GM12878 (cell line): ENCODE results near the gene EPHA7. TPM values are rescaled to one million over a fixed set of nuclear protein-coding genes. Genes with fewer than 3 reads are reported as not detected.

Experiments used
- ATAC-seq: fragments of 200-7000 bp; cut with Tn5 transposase; 3 replicates; pipeline ENCODE4 v1.9.1; 2020; ENCODE audit warnings: mild to moderate bottlenecking, moderate library complexity
- BruUV-seq: library from RNA; stranded (reverse); fragments of 400-500 nt; replicated peaks from 2 replicates; lab custom pipeline; 2021; lab: Mats Ljungman, UMichigan
- CTCF ChIA-PET: fragments of 300-600 bp; sonication (Branson Sonifier 250); formaldehyde crosslinking; extraction: SDS; loops from one replicate; lab custom pipeline; 2021; ENCODE audit warnings: inconsistent platforms; lab: Yijun Ruan, JAX
- POLR2A ChIA-PET: fragments of 350-600 bp; formaldehyde crosslinking; extraction: SDS; loops from one replicate; lab custom pipeline; 2021; ENCODE audit warnings: inconsistent platforms; lab: Charles Lee
- RAD21 ChIA-PET: fragments of 300-600 bp; sonication (Branson Sonifier 250); formaldehyde crosslinking; loops from one replicate; lab custom pipeline; 2023; ENCODE audit warnings: antibody characterized with exemption; ENCODE audit not compliant: unreplicated experiment; lab: Charles Lee
- SMC1A ChIA-PET: fragments of 300-600 bp; sonication (Branson Sonifier 250); formaldehyde crosslinking; loops from one replicate; lab custom pipeline; 2023; ENCODE audit not compliant: unreplicated experiment, uncharacterized antibody; lab: Charles Lee
- DNase-seq: peaks from one replicate; pipeline ENCODE4 v3.0.0-alpha.2; 2011; ENCODE audit warnings: low read depth, low spot score
- FAIRE-seq: peaks from 3 replicates; lab custom pipeline; 2011; peaks lifted over from hg19 to GRCh38; lab: Jason Lieb, UNC
- H2AFZ ChIP-seq: 2 replicates; pipeline ENCODE4 v1.6.0; 2011; ENCODE audit warnings: low read depth, low read length, control low read depth; ENCODE audit not compliant: control insufficient read depth
- H3K27ac ChIP-seq: 2 replicates; pipeline ENCODE4 v1.5.1; 2011; ENCODE audit warnings: control low read depth; ENCODE audit not compliant: control insufficient read depth, insufficient read depth
- H3K27me3 ChIP-seq, 2 experiments: replicated peaks in 1 of 2; 2 replicates each; pipeline versions ENCODE4 v1.6.0 to v1.6.1; 2011; ENCODE audit warnings: low read length in 1 of 2; ENCODE audit not compliant: control insufficient read depth in 2 of 2, insufficient read depth in 2 of 2
- H3K36me3 ChIP-seq, 2 experiments: 2 replicates each; pipeline ENCODE4 v1.5.1; 2011; ENCODE audit warnings: low read length in 1 of 2; ENCODE audit not compliant: control insufficient read depth in 2 of 2, insufficient read depth in 2 of 2
- H3K4me1 ChIP-seq: 2 replicates; pipeline ENCODE4 v1.6.1; 2011; ENCODE audit warnings: mild to moderate bottlenecking, low read length, moderate library complexity, mixed read lengths; ENCODE audit not compliant: control insufficient read depth, insufficient read depth
- H3K4me2 ChIP-seq: 2 replicates; pipeline ENCODE4 v1.6.0; 2011; ENCODE audit warnings: control low read depth; ENCODE audit not compliant: control insufficient read depth, insufficient read depth
- H3K4me3 ChIP-seq: fragments of 200-600 bp; sonication (generic); 2 replicates; pipeline ENCODE4 v1.5.1; 2016
- H3K79me2 ChIP-seq: 2 replicates; pipeline ENCODE4 v1.6.0; 2011; ENCODE audit warnings: low read length; ENCODE audit not compliant: control insufficient read depth, insufficient read depth
- H3K9ac ChIP-seq: 2 replicates; pipeline ENCODE4 v1.8.0; 2011; ENCODE audit warnings: low read length, control low read depth, mixed read lengths; ENCODE audit not compliant: control insufficient read depth, insufficient read depth
- H3K9me3 ChIP-seq: replicated peaks from 3 replicates; pipeline ENCODE4 v1.5.1; 2011; ENCODE audit warnings: mild to moderate bottlenecking, low read length; ENCODE audit not compliant: control insufficient read depth, insufficient read depth
- H4K20me1 ChIP-seq: 2 replicates; pipeline ENCODE4 v1.6.0; 2011; ENCODE audit not compliant: control insufficient read depth, insufficient read depth
- BCL11A ChIP-seq: IDR thresholded peaks from 2 replicates; pipeline ENCODE4 v1.6.1; 2011; ENCODE audit warnings: low read depth, low read length
- CEBPB ChIP-seq, 2 experiments: fragments of 150-350 bp in 1 of 2; IDR thresholded peaks; 2 replicates each; pipeline ENCODE4 v1.6.1; 2012 to 2014; ENCODE audit warnings: low read depth in 2 of 2, low read length in 2 of 2, borderline replicate concordance in 1 of 2, inconsistent platforms in 1 of 2
- CREM ChIP-seq: IDR thresholded peaks from 2 replicates; pipeline ENCODE4 v1.6.1; 2014; ENCODE audit warnings: antibody characterized with exemption, low read depth
- CTCF ChIP-seq, 3 experiments: IDR thresholded peaks in 2 of 3; conservative IDR thresholded peaks in 1 of 3; 2 replicates each; pipeline ENCODE4 v1.5.1; 2011; ENCODE audit warnings: low read depth in 3 of 3, low read length in 3 of 3, mild to moderate bottlenecking in 3 of 3, control low read depth in 2 of 3, moderate library complexity in 2 of 3, inconsistent platforms in 1 of 3, mixed read lengths in 1 of 3; ENCODE audit not compliant: control insufficient read depth in 2 of 3, insufficient read depth in 1 of 3; ENCODE audit errors: extremely low read depth in 1 of 3
- E2F4 ChIP-seq: IDR thresholded peaks from 2 replicates; pipeline ENCODE4 v1.6.1; 2012; ENCODE audit warnings: low read depth, low read length, improper control_type of control experiment
- EP300 ChIP-seq, 2 experiments: fragments of 150-350 bp in 1 of 2; IDR thresholded peaks; 2 replicates each; pipeline ENCODE4 v1.6.1; 2011 to 2012; ENCODE audit warnings: low read depth in 2 of 2, low read length in 2 of 2, borderline replicate concordance in 1 of 2, improper control_type of control experiment in 1 of 2, inconsistent platforms in 1 of 2; ENCODE audit not compliant: control insufficient read depth in 1 of 2
- ETV6 ChIP-seq, 2 experiments: fragments of 450-650 bp in 1 of 2; IDR thresholded peaks in 1 of 2; conservative IDR thresholded peaks in 1 of 2; 2 replicates each; pipeline ENCODE4 v1.6.1; 2014; ENCODE audit warnings: antibody characterized with exemption in 1 of 2, borderline replicate concordance in 1 of 2, low read depth in 1 of 2, mild to moderate bottlenecking in 1 of 2, moderate library complexity in 1 of 2
- FOXK2 ChIP-seq: fragments of 450-650 bp; IDR thresholded peaks from 2 replicates; pipeline ENCODE4 v1.6.1; 2017; ENCODE audit warnings: mild to moderate bottlenecking, moderate library complexity
- IKZF2 ChIP-seq, 2 experiments: fragments of 450-650 bp; IDR thresholded peaks; 2 replicates each; pipeline ENCODE4 v1.6.1; 2017; ENCODE audit warnings: mild to moderate bottlenecking in 2 of 2, moderate library complexity in 2 of 2
- IRF4 ChIP-seq: IDR thresholded peaks from 2 replicates; pipeline ENCODE4 v1.6.1; 2011; ENCODE audit warnings: low read depth, low read length
- MAX ChIP-seq: IDR thresholded peaks from 2 replicates; pipeline ENCODE4 v1.6.1; 2012; ENCODE audit warnings: low read depth, low read length, improper control_type of control experiment
- NR2F1 ChIP-seq: fragments of 450-650 bp; conservative IDR thresholded peaks from 2 replicates; pipeline ENCODE4 v1.6.1; 2017; ENCODE audit warnings: mild to moderate bottlenecking
- RB1 ChIP-seq: fragments of 450-650 bp; formaldehyde crosslinking; IDR thresholded peaks from 2 replicates; pipeline ENCODE4 v1.6.1; 2017; ENCODE audit warnings: mild to moderate bottlenecking, borderline replicate concordance
- TAF1 ChIP-seq: IDR thresholded peaks from 2 replicates; pipeline ENCODE4 v1.6.1; 2011; ENCODE audit warnings: mild to moderate bottlenecking, low read depth, low read length, borderline replicate concordance
- WGBS: methylation state at CpG from one replicate; pipeline ENCODE4 v1.1.6; 2016; ENCODE audit warnings: low lambda C conversion rate; ENCODE audit not compliant: insufficient replicate concordance, insufficient coverage; ENCODE audit errors: missing lambda C conversion rate; 5-methylcytosine and 5-hydroxymethylcytosine counted together
- in situ Hi-C: fragments of 300-500 bp; cut with MboI; formaldehyde crosslinking; loops from 9 replicates; pipeline ENCODE4 v1.14.3; 2018; ENCODE audit warnings: mixed read lengths
- intact Hi-C: fragments of 100-400 bp; cut with micrococcal nuclease; formaldehyde crosslinking; loops from one replicate; pipeline ENCODE4 v1.14.2; 2022; ENCODE audit not compliant: unreplicated experiment
- polyA plus RNA-seq, 11 experiments: library from polyadenylated mRNA; depleted of rRNA in 4 of 11; unstranded in 6 of 11; stranded (reverse) in 5 of 11; fragments of >200 nt; fragmentation: Nextera tagmentation in 4 of 11; fragmentation: Illumina TruSeq in 1 of 11; extraction: Ambion mirVana in 4 of 11; extraction: Trizol in 1 of 11; gene quantifications; 1 replicate in 1 of 11; 2 replicates in 10 of 11; pipeline versions ENCODE4 v1.2.1 to v1.2.3, GENCODE V29; 2011 to 2016; ENCODE audit warnings: inconsistent platforms in 2 of 11, missing spikeins in 2 of 11, low read depth in 1 of 11
- total RNA-seq, 4 experiments: library from RNA; depleted of rRNA in 3 of 4; stranded (reverse); fragments of >200 nt in 3 of 4; fragmentation: Illumina TruSeq in 1 of 4; extraction: Trizol in 1 of 4; gene quantifications; 2 replicates each; pipeline versions ENCODE4 v1.2.1 to v1.2.3, GENCODE V29; 2013 to 2021

EPHA7 gene
- total and polyA plus RNA-seq, 10 of the 15 experiments (the other 5 are each of a cell fraction or from before 2014, with no cell fraction given): not detected

- ATAC-seq (no peak), DNase-seq (no peak), FAIRE-seq (no peak)
- intact Hi-C loops: no loop called here
- BruUV-seq: no TSS peak
- Histone ChIP-seq H3K27me3 (no peaks in the 10 kb centered on the region), H3K27ac (no peak overlapping the region), H3K9ac (no peak overlapping the region), H3K9me3 (no peaks in the 10 kb centered on the region), H2AFZ (no peak overlapping the region), H3K4me2 (no peak overlapping the region), H3K36me3 (no peaks in the 10 kb centered on the region), H3K4me3 (no peak overlapping the region), H3K4me1 (no peaks in the 10 kb centered on the region), H4K20me1 (no peaks in the 10 kb centered on the region), H3K79me2 (no peaks in the 10 kb centered on the region)
- POLR2A ChIA-PET: no interaction called here
- TF ChIP-seq RB1 (no peak), CTCF (IDR thresholded peaks at IDR 0.05 in 2 of 3, conservative IDR thresholded peaks at IDR 0.05 in 1 of 3; ENCODE audit: control insufficient read depth in 2 of 3, extremely low read depth in 1 of 3, insufficient read depth in 1 of 3, low read depth in 3 of 3, low read length in 3 of 3) (no peak), IKZF2 (IDR thresholded peaks at IDR 0.05) (no peak)
- SMC1A ChIA-PET: interaction anchor here (1.0 kb wide), 1 partner anchor 455 kb away, joined by 3 read pairs; no protein-coding TSS in a partner anchor
- in situ Hi-C loops: no loop called here
- RAD21 ChIA-PET: no interaction called here
- 5% methylated on average over 3 of the region's 3 CpGs for WGBS
- CTCF ChIA-PET: no interaction called here
Observed at GRCh38 chr6:93266116-93266817, 153.1 kb downstream of the EPHA7 start.

- WGBS: 0% methylated on average over 2 of the region's 2 CpGs
- no peak overlapping the region for H3K27ac ChIP-seq
- in situ Hi-C loops: no loop called here
- H2AFZ ChIP-seq: no peak overlapping the region
- ChIA-PET SMC1A (no interaction called here), CTCF (no interaction called here), RAD21 (no interaction called here), POLR2A (no interaction called here)
- ATAC-seq: no peak
- no TSS peak for BruUV-seq
- H3K9me3 ChIP-seq: no peaks in the 10 kb centered on the region
- H3K9ac ChIP-seq: no peak overlapping the region
- intact Hi-C loops: no loop called here
- DNase-seq: no peak
- no peak for FAIRE-seq
- H3K36me3 ChIP-seq: no peaks in the 10 kb centered on the region
- H3K79me2 ChIP-seq: no peaks in the 10 kb centered on the region
- no peaks in the 10 kb centered on the region for H4K20me1 ChIP-seq
- H3K4me2 ChIP-seq: no peak overlapping the region
- no peak overlapping the region for H3K4me3 ChIP-seq
- no peaks in the 10 kb centered on the region for H3K4me1 ChIP-seq
- no peaks in the 10 kb centered on the region for H3K27me3 ChIP-seq
- no peak for TF ChIP-seq ETV6 (conservative IDR thresholded peaks at IDR 0.05 in 1 of 2, IDR thresholded peaks at IDR 0.05 in 1 of 2; ENCODE audit: borderline replicate concordance in 1 of 2, low read depth in 1 of 2)
- TF ChIP-seq EP300 (IDR thresholded peaks at IDR 0.05; ENCODE audit: borderline replicate concordance in 1 of 2, control insufficient read depth in 1 of 2, low read depth in 2 of 2, low read length in 2 of 2): no peak
- no peak for TF ChIP-seq IRF4
- TF ChIP-seq CEBPB (IDR thresholded peaks at IDR 0.05; ENCODE audit: borderline replicate concordance in 1 of 2, low read depth in 2 of 2, low read length in 2 of 2): no peak
- TF ChIP-seq E2F4: no peak
- no peak for TF ChIP-seq TAF1
- no peak for TF ChIP-seq FOXK2
- no peak for TF ChIP-seq BCL11A
- no peak for TF ChIP-seq NR2F1
- TF ChIP-seq MAX: no peak
- no peak for TF ChIP-seq CREM
- TF ChIP-seq IKZF2 (IDR thresholded peaks at IDR 0.05): no peak
Observed at GRCh38 chr6:93260881-93261280, 158.5 kb downstream of the EPHA7 start.
